ENCODE measurements around the gene ZNRF3.
A peak's percentile ranks its signal among the peaks of the same experiment; 100 is the strongest.

Gene ZNRF3

DNA sequence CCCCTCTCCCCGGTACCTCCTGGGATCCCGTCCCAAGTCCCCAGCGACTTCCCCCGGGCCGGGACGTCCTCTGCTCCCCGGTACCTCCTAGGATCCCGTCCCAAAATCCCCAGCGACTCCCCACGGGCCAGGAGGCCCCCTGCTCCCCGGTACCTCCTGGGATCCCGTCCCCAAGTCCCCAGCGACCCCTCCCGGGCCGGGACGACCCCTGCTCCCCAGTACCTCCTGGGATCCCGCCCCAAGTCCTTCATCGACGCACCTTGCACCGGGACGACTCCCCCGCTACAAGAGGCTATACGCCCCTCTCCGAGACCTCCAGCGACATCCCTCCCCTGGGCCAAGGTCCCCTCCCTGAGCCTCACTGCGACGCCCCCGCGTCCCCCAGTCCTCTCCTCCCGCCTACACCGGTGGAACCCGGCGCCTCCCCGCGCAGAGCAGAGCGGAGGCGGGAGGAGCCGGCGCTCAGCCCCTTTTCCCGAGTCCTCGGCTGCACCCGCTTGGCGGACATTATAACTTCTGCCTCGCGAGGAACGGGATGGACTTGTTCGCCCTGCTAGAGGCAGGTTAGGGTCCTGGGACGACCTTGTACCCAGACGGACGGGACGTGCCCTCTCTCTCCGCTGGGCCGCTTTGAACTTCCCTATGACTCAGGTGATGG is 190.4 kb downstream of the ZNRF3 start:
- Histone ChIP-seq H3K4me2 (ENCODE audit: low read length, poor library complexity, severe bottlenecking) (peak overlapping the region; percentile 91), H2BK120ac (ENCODE audit: low read depth, low read length) (peak overlapping the region; percentile 96), H3K36me3 (ENCODE audit: control insufficient read depth in 1 of 2, insufficient read depth in 2 of 2, low read depth in 1 of 2, low read length in 2 of 2) (no peaks in the 10 kb centered on the region), H3K79me1 (replicated peaks; ENCODE audit: low read length, poor library complexity, severe bottlenecking) (no peaks in the 10 kb centered on the region), H3K4ac (ENCODE audit: low read depth in 1 of 2, low read length in 2 of 2) (no peak overlapping the region), H3K9me3 (ENCODE audit: control insufficient read depth, low read length) (no peaks in the 10 kb centered on the region), H3K9ac (ENCODE audit: low read length) (peak overlapping the region; percentile 77), H3K14ac (ENCODE audit: low read length in 2 of 2) (no peak overlapping the region), H3K4me1 (ENCODE audit: control insufficient read depth, insufficient read depth, low read depth, low read length) (peaks cover 17% of the 10 kb centered on the region), H3K23ac (ENCODE audit: low read length in 2 of 2) (peak overlapping the region in 1 of 2 experiments; percentile 23), H2BK5ac (ENCODE audit: low read depth, low read length, poor library complexity, severe bottlenecking) (no peak overlapping the region), H2BK12ac (ENCODE audit: low read length in 2 of 2) (no peak overlapping the region), H2AFZ (ENCODE audit: low read depth, low read length) (peak overlapping the region; percentile 36), H3K27me3 (ENCODE audit: control insufficient read depth in 1 of 2, insufficient read depth in 1 of 2, low read length in 2 of 2) (peaks cover 6 to 25% of the 10 kb centered on the region in 2 experiments), H2BK15ac (ENCODE audit: low read depth, poor library complexity, severe bottlenecking) (no peak overlapping the region), H3K27ac (ENCODE audit: low read length, poor library complexity, severe bottlenecking) (no peak overlapping the region), H4K8ac (ENCODE audit: low read length) (no peak overlapping the region), H3K4me3 (ENCODE audit: insufficient read depth in 1 of 2, low read depth in 1 of 2, low read length in 2 of 2) (peak overlapping the region; percentile 66 to 86), H4K91ac (ENCODE audit: low read length) (no peak overlapping the region), H3K18ac (ENCODE audit: low read depth in 1 of 2, low read length in 2 of 2) (peak overlapping the region in 1 of 2 experiments; percentile 77), H2AK5ac (ENCODE audit: low read length, severe bottlenecking) (no peak overlapping the region)
- peak; percentile 50 for DNase-seq
- 5% methylated on average over 51 of the region's 53 CpGs for WGBS

DNA sequence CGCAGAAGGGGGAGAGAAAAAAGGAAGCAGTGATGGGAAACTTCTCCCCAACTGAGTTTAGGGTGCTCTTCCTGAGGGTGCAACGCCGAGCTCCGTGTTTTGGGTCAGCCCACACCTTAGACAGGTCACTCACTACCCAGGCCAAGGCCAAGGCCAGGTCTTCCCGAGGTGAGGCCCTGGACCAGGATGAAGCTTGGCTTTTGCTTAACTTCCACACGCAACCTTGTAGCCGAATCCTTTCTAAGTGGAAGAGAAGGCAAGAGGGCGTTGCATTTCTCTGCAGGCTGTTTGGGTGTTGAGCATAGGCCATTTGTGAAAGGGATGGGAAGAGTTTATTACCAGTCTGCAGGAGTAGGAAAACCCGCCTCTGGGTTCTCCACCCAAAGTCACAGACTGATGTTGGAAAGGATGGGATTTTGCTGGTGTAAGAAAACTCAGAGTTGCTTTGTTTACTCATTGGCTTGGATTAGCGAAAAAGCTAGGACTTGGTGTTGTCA is 191.0 kb downstream of the ZNRF3 start:
- no peak overlapping the region for H2BK12ac ChIP-seq (ENCODE audit: low read length in 2 of 2)
- no peak overlapping the region for H2BK5ac ChIP-seq (ENCODE audit: low read depth, low read length, poor library complexity, severe bottlenecking)
- H3K27ac ChIP-seq (ENCODE audit: low read length, poor library complexity, severe bottlenecking) = no peak overlapping the region
- H3K4me1 ChIP-seq (ENCODE audit: control insufficient read depth, insufficient read depth, low read depth, low read length) = peaks cover 17% of the 10 kb centered on the region
- H3K79me1 ChIP-seq (replicated peaks; ENCODE audit: low read length, poor library complexity, severe bottlenecking) = no peaks in the 10 kb centered on the region
- H2BK120ac ChIP-seq (ENCODE audit: low read depth, low read length) = no peak overlapping the region
- no peak overlapping the region for H2AK5ac ChIP-seq (ENCODE audit: low read length, severe bottlenecking)
- H3K4me3 ChIP-seq (ENCODE audit: insufficient read depth in 1 of 2, low read depth in 1 of 2, low read length in 2 of 2) = peak overlapping the region in 1 of 2 experiments; percentile 86
- no peaks in the 10 kb centered on the region for H3K36me3 ChIP-seq (ENCODE audit: control insufficient read depth in 1 of 2, insufficient read depth in 2 of 2, low read depth in 1 of 2, low read length in 2 of 2)
- peak overlapping the region; percentile 77 for H3K9ac ChIP-seq (ENCODE audit: low read length)
- H3K27me3 ChIP-seq (ENCODE audit: control insufficient read depth in 1 of 2, insufficient read depth in 1 of 2, low read length in 2 of 2) = peaks cover 6 to 22% of the 10 kb centered on the region in 2 experiments
- 67% methylated on average over 10 of the region's 10 CpGs for WGBS
- H4K8ac ChIP-seq (ENCODE audit: low read length) = no peak overlapping the region
- H3K23ac ChIP-seq (ENCODE audit: low read length in 2 of 2) = no peak overlapping the region
- H3K14ac ChIP-seq (ENCODE audit: low read length in 2 of 2) = no peak overlapping the region
- no peak overlapping the region for H2BK15ac ChIP-seq (ENCODE audit: low read depth, poor library complexity, severe bottlenecking)
- H3K9me3 ChIP-seq (ENCODE audit: control insufficient read depth, low read length) = no peaks in the 10 kb centered on the region
- H2AFZ ChIP-seq (ENCODE audit: low read depth, low read length) = no peak overlapping the region
- DNase-seq = no peak
- no peak overlapping the region for H4K91ac ChIP-seq (ENCODE audit: low read length)
- H3K4me2 ChIP-seq (ENCODE audit: low read length, poor library complexity, severe bottlenecking) = no peak overlapping the region
- H3K18ac ChIP-seq (ENCODE audit: low read depth in 1 of 2, low read length in 2 of 2) = no peak overlapping the region
- no peak overlapping the region for H3K4ac ChIP-seq (ENCODE audit: low read depth in 1 of 2, low read length in 2 of 2)

DNA sequence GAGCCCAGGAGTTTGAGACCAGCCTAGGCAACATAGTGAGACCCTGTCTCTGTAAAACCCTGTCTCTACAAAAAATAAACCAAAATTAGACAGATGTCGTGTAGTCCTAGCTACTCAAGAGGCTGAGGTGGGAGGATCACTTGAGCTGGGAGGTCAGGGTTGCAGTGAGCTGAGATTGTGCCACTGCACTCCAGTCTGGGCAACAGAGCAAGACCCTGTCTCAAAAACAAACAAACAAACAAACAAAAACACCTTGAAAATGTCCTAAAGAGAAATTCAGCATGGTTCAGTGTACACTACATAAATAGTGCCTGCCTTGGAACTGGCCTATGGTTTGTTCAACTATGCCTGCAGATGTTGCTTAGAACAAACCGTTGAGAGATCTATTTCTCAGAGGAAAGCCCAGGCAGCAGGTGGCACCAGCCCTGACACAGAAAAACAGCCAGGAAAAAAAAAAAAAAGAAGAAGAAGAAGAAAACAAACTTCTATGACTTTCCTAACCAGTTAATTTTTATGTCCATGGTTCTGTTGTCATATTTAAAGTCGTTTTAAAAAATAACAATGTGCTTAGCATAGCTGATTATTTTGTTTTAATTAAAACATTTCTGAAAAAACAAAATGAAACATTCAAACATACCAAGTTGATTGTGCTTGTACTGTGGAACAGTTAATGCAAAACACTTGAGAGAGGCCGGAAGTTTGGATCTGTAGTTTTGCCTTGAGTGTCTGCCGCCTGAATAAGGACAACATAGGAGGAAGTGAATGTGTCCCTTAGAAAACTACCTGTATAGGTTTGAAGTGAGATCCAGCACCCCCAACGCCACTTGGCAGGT is 194.9 kb downstream of the ZNRF3 start:
- Histone ChIP-seq H3K18ac (ENCODE audit: low read depth in 1 of 2, low read length in 2 of 2) (no peak overlapping the region), H2BK5ac (ENCODE audit: low read depth, low read length, poor library complexity, severe bottlenecking) (no peak overlapping the region), H3K4me1 (ENCODE audit: control insufficient read depth, insufficient read depth, low read depth, low read length) (peaks cover 9% of the 10 kb centered on the region), H3K36me3 (ENCODE audit: control insufficient read depth in 1 of 2, insufficient read depth in 2 of 2, low read depth in 1 of 2, low read length in 2 of 2) (no peaks in the 10 kb centered on the region), H2AFZ (ENCODE audit: low read depth, low read length) (no peak overlapping the region), H2BK15ac (ENCODE audit: low read depth, poor library complexity, severe bottlenecking) (no peak overlapping the region), H2AK5ac (ENCODE audit: low read length, severe bottlenecking) (no peak overlapping the region), H3K4me3 (ENCODE audit: insufficient read depth in 1 of 2, low read depth in 1 of 2, low read length in 2 of 2) (no peak overlapping the region), H4K91ac (ENCODE audit: low read length) (no peak overlapping the region), H4K8ac (ENCODE audit: low read length) (no peak overlapping the region), H3K4me2 (ENCODE audit: low read length, poor library complexity, severe bottlenecking) (no peak overlapping the region), H3K9me3 (ENCODE audit: control insufficient read depth, low read length) (no peaks in the 10 kb centered on the region), H3K27me3 (ENCODE audit: control insufficient read depth in 1 of 2, insufficient read depth in 1 of 2, low read length in 2 of 2) (peaks cover 0 to 7% of the 10 kb centered on the region in 2 experiments), H3K9ac (ENCODE audit: low read length) (no peak overlapping the region), H3K79me1 (replicated peaks; ENCODE audit: low read length, poor library complexity, severe bottlenecking) (no peaks in the 10 kb centered on the region), H3K4ac (ENCODE audit: low read depth in 1 of 2, low read length in 2 of 2) (no peak overlapping the region), H3K14ac (ENCODE audit: low read length in 2 of 2) (no peak overlapping the region), H3K27ac (ENCODE audit: low read length, poor library complexity, severe bottlenecking) (no peak overlapping the region), H3K23ac (ENCODE audit: low read length in 2 of 2) (no peak overlapping the region), H2BK120ac (ENCODE audit: low read depth, low read length) (no peak overlapping the region), H2BK12ac (ENCODE audit: low read length in 2 of 2) (no peak overlapping the region)
- DNase-seq = no peak
- 90% methylated on average over 5 of the region's 6 CpGs for WGBS

DNA sequence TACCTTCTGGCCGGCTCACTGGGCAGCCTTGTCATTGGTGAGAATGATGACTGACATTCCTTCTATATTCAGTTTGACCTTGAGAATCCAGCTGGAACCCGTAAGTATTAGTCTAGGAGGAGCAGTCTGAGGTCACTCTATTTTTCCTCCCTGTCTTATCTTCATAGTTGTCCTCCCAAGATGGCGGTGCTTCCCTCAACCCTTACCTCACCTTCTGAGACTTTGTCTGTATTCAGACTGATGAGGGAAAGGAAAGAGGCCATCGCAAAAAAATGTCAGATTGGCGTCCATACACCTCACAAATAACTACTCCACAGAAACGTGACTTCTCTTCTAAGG is 195.5 kb downstream of the ZNRF3 start:
- H2BK15ac ChIP-seq (ENCODE audit: low read depth, poor library complexity, severe bottlenecking) = no peak overlapping the region
- no peak overlapping the region for H3K9ac ChIP-seq (ENCODE audit: low read length)
- H4K8ac ChIP-seq (ENCODE audit: low read length) = no peak overlapping the region
- H4K91ac ChIP-seq (ENCODE audit: low read length) = no peak overlapping the region
- no peak overlapping the region for H3K4me3 ChIP-seq (ENCODE audit: insufficient read depth in 1 of 2, low read depth in 1 of 2, low read length in 2 of 2)
- no peaks in the 10 kb centered on the region for H3K36me3 ChIP-seq (ENCODE audit: control insufficient read depth in 1 of 2, insufficient read depth in 2 of 2, low read depth in 1 of 2, low read length in 2 of 2)
- 98% methylated on average over 5 of the region's 6 CpGs for WGBS
- H3K27ac ChIP-seq (ENCODE audit: low read length, poor library complexity, severe bottlenecking) = no peak overlapping the region
- H2BK120ac ChIP-seq (ENCODE audit: low read depth, low read length) = no peak overlapping the region
- H3K23ac ChIP-seq (ENCODE audit: low read length in 2 of 2) = no peak overlapping the region
- no peak overlapping the region for H3K4me2 ChIP-seq (ENCODE audit: low read length, poor library complexity, severe bottlenecking)
- H2BK12ac ChIP-seq (ENCODE audit: low read length in 2 of 2) = no peak overlapping the region
- no peak overlapping the region for H2AK5ac ChIP-seq (ENCODE audit: low read length, severe bottlenecking)
- no peaks in the 10 kb centered on the region for H3K79me1 ChIP-seq (replicated peaks; ENCODE audit: low read length, poor library complexity, severe bottlenecking)
- H3K4me1 ChIP-seq (ENCODE audit: control insufficient read depth, insufficient read depth, low read depth, low read length) = peaks cover 3% of the 10 kb centered on the region
- no peak overlapping the region for H3K4ac ChIP-seq (ENCODE audit: low read depth in 1 of 2, low read length in 2 of 2)
- H3K9me3 ChIP-seq (ENCODE audit: control insufficient read depth, low read length) = no peaks in the 10 kb centered on the region
- no peak overlapping the region for H2BK5ac ChIP-seq (ENCODE audit: low read depth, low read length, poor library complexity, severe bottlenecking)
- no peak for DNase-seq
- no peak overlapping the region for H3K14ac ChIP-seq (ENCODE audit: low read length in 2 of 2)
- H2AFZ ChIP-seq (ENCODE audit: low read depth, low read length) = no peak overlapping the region
- no peak overlapping the region for H3K18ac ChIP-seq (ENCODE audit: low read depth in 1 of 2, low read length in 2 of 2)
- peaks cover 0 to 1% of the 10 kb centered on the region in 2 experiments for H3K27me3 ChIP-seq (ENCODE audit: control insufficient read depth in 1 of 2, insufficient read depth in 1 of 2, low read length in 2 of 2)
